Measurements from ENCODE around the gene C3AR1.
"Not testable (repeated sequence)": the region's sequence is repeated elsewhere in the genome, so short reads cannot be mapped to it uniquely, and the experiment has no call there.

Gene C3AR1

DNA sequence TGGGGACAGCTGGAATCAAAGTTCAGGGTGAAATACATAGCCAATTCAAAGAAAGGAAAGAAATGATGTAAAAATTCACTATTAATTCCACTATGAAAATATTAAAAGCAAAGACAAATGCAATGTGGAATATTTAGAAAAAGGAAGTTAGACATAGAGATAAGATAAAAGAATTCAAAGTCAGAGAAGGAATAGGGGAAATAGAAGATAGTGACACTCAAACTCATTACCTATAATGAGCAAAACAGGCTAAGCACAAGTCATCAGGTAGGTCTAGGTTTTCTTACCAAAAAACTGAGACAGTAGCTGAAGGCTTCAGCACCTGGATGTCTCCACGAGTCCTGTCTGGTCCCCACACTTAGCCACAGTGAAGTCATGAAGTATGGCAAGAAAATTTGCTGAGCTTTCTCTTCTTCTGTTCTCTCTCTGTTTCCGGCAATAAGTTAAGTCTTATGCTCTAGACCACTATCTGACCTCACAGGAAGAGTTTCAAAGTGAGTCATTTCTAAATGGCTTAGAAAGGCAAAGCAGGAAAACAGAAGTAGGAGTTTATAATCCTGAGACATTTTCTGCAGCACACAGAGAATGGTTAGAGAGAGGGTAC lies at the start of gene C3AR1:
Gene C3AR1, minus strand, starts transcription at position 369 of the 604 bp plus-strand sequence. CDS start 6,174 bp downstream, outside the sequence.
- no peak for FAIRE-seq

DNA sequence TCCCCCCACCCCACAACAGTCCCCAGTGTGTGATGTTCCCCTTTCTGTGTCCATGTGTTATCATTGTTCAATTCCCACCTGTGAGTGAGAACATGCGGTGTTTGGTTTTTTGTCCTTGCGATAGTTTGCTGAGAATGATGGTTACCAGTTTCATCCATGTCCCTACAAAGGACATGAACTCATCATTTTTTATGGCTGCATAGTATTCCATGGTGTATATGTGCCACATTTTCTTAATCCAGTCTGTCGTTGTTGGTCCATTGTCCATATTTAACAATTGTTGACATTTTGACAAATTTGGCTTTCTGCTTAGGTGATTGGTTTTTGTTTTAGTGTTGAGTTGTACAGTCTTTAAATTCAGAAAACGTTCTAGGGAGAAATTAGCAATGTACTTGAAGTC lies 47.0 kb upstream of the C3AR1 start:
- not testable (repeated sequence) for FAIRE-seq

DNA sequence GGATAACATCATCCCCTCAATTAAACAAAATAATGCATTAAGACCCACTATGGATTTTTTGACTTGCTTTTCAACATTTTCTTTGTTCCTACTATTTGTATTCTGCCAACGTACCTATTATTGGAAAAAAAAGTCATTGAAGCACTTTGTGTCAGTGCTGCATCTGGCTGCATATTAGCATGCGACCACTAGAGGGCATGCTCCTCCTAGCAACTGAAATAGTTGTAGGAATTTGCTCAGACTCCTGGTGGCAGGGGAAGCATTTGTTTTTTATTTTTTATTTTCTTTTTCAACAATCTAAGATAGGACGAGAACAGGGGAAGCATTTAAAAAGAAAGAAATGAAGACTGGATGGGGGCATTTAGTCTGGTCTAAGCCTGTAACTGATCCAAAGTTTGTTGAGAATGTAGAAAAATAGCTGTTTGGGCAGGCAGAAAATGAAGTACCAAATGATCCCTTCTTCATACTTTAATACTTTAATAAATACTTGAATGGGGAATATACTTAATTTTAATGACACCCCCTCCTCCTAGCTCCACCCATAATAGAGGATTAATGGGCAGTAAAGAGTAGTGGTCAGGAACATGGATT lies 42.7 kb upstream of the C3AR1 start:
- peak; percentile 96 for FAIRE-seq

DNA sequence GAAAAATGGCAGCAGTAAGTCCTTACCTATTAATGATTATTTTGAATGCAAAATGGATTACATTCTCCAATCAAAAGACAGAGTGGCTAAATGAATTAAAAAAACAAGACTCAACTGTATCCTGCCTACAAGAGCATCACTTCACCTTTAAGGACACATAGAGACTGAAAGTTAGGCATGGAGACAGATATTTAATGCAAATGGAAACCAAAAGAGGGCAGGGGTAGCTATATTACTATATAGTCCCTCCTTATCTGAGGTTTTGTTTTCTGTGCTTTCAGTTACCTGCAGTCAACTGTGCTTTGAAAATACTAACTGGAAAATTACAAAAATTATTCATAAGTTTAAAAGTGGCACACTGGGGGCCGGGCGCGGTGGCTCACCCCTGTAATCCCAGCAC lies 33.1 kb upstream of the C3AR1 start:
- no peak for FAIRE-seq

DNA sequence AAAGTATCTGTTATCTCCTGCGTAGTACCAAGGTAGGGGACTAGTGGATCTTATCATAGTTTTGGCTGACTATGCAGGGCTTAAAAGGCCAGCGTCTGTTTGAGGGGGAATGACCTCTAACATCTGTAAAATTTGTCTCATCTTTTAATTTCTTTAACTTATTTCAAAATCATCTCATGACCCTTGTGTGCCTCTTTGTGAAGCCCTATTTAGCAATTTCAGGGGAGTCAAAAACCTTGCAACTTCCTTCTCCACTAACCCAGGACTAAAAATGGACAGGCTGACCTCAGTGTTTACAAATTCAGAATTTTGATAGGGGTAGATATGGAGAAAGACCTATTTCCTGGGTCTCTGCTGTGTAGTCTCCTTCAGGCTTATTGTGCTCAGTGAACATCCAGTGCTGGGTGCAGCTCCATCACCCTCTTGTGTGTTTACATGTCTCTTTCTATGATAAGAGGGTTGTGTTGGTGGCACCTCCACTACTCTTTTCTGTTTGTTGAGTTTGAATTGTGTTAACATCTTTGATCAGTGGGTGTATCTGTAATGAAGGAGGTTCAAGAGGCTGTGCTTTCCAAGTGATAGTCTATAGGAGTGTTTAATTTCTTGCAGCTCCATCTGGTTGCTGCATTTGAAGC lies 30.2 kb upstream of the C3AR1 start:
- FAIRE-seq, result no peak

DNA sequence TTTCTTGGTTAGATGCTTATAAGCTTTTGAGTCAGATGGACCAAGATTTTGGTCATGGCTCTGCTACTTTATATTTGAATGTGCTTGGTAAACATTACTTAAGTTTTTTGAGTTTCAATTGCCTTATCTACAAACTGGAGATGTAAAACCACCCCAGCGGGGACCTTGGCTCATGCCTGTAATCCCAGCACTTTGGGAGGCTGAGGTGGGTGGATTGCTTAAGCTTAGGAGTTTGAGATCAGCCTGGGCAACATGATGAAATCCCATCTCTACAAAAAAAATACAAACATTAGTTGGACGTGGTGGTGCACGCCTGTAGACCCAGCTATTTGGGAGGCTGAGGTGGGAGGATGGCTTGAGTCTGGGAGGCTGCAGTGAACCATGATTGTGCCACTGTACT lies 27.1 kb upstream of the C3AR1 start:
- FAIRE-seq, result no peak

DNA sequence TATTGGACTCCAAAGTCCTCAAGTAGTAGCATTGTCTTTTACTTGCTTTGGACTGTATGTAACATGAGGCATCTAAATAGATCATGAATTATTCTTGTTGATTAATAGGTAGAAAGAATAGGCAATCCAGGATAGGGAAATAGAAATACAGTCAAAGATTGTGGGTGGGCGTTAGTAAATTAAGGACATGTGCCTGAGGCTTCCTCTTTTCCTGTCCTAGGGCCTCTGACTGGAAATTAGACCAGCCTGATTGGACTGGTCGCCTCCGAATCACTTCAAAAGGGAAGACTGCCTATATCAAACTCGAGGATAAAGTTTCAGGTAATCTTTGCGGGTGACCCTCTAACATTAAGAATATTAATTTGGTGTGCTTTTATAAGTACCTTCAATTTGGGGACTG lies 23.6 kb upstream of the C3AR1 start:
- FAIRE-seq, result no peak

DNA sequence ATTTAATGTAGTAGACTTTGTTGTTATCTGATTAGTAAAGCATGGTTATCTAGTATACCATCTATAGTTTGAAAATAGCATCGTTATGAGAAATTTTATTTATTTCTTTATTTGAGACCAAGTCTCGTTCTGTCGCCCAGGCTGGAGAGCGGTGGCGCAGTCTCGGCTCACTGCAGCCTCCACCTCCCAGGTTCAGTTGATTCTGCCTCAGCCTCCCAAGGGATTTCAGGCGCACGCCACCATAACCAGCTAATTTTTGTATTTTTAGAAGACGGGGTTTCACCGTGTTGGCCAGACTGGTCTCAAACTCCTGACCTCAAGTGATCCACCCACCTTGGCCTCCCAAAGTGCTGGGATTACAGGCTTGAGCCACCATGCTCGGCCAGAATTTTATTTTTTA lies 23.1 kb upstream of the C3AR1 start:
- not testable (repeated sequence) for FAIRE-seq

DNA sequence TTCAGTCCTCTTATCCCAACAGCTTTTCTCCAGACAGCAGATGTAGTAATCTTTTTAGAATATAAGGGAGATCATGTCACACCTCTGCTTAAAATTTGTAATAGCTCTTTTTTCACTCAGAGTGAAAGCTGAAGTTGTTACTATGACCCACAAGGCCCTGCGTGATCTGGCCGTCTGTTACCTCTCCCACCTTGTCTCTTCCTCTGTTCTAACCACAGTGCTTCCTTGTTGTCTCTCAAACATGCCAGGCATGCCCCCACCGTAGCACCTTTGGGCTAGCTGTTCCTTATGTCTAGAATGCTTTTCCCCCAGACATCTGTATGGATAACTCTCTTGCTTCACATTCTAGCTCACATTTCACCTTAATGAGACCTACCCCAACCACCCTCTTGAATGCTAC lies 22.4 kb upstream of the C3AR1 start:
- no peak for FAIRE-seq

DNA sequence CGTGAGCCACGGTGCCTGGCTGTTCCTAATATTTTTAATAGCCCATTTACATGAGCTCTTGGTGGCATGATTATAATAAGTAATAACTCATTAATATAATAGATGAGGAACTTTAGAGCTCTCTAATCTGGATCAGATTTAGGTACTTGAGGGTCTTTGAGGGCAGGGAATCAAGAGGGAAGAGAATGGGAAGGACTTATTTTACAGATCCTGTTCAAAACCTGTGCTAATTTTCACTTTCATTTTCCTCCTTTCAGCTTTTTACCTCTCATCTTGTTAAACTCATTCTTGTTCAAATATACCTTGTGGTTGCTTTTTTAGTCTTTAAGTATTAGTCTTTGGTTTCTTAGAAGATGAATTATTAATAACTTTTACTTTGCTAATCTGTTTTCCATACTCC lies 21.5 kb upstream of the C3AR1 start:
- FAIRE-seq, result no peak

DNA sequence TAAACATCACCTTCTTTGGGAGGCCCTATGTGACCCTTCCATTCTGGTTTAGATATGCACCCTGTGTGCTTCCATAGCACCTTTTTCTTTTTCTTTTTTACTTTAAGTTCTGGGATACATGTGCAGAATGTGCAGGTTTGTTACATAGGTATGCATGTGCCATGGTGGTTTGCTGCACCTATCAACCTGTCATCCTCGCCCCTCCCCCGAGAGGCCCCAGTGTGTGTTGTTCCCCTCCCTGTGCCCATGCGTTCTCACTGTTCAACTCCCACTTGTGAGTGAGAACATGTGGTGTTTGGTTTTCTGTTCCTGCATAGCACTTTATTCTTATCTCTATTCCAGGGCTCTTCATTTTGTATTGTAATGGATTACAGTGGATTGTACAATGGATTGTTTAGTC lies 18.2 kb upstream of the C3AR1 start:
- FAIRE-seq, result not testable (repeated sequence)

DNA sequence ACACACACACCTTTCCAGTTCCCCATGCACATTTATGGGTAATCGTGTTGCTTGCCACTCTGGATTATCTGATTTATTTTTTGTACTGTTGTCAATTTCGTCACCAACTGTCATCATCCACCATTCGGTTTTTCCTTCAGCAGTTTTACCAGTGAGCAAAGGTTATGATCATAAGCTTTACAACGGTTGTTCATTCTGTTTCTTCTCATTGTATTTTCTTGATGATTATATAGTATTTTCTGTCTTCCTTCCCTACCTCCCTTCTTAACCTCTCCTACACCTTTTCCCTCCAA lies 16.6 kb upstream of the C3AR1 start:
- FAIRE-seq, result no peak

DNA sequence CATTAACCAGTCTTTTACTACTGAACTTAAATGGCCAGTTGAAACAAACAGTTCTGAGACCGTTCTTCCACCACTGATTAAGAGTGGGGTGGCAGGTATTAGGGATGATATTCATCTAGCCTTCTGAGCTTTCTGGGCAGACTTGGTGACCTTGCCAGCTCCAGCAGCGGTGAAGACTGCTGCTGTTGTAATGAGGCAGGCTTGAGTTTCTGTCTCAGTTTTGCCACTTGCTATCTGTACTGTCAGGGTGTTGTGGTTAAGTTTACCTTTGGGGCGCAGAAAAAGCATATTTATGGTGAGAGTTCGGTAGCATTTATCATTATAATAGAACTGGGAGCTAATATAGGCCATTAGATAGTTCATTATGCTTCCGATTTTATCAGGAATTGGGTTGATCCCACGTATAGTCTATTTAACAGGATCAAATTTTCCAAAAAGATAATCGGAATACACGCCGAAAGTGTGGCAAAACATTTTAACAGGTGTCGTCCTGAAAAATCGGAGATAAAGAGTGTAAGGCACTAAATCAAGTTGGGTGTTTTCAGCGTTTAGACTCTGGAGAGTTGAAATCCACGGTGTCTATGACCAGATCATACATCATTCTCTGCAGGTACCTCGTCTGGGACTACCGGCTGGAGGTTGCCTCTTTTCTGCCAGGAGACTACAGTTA lies 15.2 kb upstream of the C3AR1 start:
- FAIRE-seq, result no peak

DNA sequence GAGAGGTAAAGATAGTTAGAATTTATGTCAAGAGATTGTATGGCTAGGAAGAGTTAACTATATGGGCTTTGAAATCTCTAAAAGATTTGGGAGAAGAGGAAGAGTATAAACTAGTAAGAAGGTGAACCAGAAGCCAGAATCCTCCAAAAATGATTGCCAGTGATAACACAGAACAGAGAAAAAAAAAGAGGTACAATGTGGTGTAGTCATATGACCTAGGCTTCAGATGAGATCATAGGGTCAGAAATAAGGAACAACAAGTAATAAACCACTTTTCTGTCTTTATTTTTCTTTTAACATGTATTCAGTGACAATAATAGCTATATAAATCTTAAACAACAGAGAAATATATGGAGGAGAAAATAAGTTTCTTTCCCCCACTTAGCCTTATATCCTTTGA lies 14.0 kb upstream of the C3AR1 start:
- FAIRE-seq, result no peak

DNA sequence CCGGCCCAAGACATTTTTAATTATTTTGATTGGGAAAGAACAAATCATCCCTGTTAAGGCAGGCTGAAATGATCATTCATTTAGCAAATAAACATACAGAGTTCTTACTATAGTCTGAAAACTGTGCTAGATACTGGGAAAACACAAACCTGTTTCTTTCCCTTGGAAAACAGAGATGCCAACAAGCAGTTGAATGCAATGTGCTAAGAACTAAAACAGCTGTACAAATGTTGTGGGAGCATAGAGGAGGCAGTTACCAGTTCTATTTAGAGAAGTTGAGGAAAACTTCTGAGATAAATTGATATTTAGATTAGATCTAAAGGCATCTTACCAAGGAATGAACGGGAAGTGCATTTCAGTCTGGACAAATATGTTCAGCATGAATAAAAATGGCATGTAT lies 12.8 kb upstream of the C3AR1 start:
- FAIRE-seq, result no peak

DNA sequence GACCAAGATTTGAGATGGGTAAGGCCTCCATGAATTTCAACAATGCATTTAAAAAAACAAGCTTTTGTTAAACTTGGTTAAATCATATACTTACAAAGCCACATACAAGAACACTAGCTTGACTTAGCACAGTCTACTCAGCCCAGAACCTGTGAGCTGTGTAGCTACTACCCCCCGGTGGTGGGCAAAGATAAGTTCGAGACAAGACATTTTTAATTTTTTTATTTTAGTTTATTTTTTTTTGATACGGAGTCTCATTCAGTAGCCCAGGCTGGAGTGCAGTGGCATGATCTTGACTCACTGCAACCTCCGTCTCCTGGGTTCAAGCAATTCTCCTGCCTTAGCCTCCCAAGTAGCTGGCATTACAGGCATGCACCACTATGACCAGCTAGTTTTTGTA lies 12.2 kb upstream of the C3AR1 start:
- no peak for FAIRE-seq

DNA sequence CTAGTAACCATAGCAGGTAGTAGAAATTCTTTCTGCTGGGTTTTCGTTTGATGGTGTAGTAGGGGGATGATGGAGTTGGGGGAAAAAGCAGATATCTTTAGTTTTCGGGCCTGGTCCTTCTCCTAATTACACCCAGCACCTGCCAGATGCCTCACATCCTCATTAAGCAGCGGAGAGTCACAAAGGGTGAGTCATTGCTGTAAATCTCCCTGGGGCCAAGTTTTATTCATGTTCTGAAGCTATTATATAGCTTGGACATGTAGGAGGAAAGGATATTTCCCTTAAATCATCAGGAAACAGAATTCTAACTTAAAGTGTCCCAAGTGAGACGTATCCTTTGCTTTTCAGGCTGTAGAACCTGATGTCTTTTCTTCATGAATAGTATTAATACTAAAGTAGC lies 11.0 kb upstream of the C3AR1 start:
- FAIRE-seq, result no peak

DNA sequence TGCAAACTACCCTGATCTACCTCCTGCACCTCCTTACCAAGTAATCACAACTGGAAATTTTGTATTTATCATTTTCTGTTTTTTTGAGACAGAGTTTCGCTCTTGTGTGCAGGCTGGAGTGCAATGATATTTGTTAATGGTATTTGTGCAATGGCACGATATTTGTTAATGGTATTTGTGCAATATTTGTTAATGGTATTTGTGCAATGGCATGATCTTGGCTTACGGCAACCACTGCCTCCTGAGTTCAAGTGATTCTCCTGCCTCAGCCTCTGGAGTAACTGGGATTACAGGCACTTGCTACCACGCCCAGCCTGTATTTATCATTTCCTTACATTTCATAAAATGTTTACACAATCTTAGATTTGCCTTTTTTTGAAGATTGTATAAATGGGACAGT lies 10.2 kb upstream of the C3AR1 start:
- no peak for FAIRE-seq

DNA sequence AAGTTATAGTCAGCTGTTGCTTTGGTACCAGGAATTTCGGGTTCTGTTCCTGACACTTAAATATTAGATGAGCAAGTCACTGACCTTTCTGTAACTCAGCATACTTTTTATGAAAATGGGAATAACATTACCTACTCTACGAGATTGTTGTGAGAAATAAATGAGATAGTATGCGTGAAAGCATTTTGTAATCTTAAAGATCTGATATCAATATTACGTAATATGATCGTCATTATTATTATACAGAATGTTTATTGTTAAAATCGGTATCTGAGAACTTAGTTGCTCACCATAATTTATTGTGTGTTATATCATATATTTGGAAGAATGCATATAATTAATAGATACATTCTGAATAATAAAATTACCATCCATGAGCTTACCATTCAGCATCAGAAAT lies 9.8 kb upstream of the C3AR1 start:
- no peak for FAIRE-seq

DNA sequence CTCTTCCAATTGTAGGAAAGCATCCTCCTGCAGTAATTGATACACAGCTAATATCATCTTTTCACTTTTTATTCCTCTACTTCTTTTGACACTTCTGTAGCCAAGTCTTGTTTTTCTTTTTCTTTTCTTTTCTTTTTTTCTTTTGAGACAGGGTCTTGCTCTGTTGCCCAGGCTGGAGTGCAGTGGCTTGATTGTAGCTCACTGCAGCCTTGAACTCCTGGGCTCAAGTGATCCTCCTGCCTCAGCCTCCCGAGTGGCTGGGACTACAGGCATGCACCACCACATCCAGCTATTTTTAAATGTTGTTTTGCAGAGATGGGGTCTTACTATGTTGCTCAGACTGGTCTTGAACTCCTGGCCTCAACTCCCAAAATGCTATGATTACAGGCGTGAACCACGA lies 5.7 kb upstream of the C3AR1 start:
- FAIRE-seq, result not testable (repeated sequence)

DNA sequence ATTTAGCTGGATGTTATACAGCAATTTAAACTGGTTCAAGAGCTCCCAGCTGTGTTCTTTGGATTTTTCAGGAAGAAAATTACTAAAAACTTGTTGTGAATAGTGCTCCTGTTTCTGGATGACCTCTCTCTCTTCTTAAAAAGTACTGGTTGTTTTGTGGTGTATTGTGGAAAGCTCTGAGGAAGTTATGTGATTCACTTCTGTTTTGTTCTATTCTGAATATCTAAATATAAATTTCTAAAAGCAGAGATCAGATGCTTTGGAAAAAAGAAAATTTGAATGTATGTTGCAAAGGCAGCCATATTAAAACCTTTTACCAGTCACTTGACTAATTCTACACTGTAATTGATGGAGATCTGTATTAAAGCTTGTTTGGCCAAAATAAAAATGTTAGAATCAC lies 3.4 kb upstream of the C3AR1 start:
- no peak for FAIRE-seq

DNA sequence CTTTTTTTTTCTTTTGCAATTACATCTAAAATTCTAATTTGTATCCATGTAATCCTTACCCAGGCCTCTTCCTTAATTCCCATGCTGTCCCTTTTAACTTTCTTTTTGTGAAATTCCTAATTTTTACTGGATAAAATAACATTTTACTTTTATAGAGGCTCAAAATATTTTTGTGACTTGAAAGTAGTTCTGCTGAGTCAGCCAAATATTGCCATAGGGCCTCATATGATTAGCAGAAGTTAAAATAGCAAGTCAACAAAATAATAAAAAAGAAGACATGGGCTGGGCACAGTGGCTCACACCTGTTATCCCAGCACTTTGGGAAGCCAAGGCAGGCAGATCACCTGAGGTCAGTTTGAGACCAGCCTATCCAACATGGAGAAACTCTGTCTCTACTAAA lies 2.0 kb downstream of the C3AR1 start:
- no peak for FAIRE-seq

DNA sequence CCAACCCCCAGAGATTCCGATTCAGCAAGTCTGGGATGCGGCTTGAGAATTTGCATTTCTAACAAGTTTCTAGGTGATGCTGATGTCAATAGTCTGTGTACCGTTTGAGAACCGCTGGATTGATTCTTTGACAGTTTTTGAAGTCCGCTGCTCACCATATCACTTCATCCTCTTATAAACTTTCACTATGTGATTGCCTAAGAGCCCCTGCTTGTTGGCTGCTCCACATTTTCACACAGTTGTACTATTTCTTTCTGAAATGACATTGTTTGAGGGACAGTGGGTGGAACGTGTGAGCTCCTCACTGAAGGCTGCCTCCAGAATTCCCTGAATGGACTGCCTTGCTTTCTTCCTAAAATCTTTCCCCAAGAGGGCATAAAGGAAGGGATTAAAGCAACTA lies 7.7 kb downstream of the C3AR1 start:
- FAIRE-seq, result no peak

DNA sequence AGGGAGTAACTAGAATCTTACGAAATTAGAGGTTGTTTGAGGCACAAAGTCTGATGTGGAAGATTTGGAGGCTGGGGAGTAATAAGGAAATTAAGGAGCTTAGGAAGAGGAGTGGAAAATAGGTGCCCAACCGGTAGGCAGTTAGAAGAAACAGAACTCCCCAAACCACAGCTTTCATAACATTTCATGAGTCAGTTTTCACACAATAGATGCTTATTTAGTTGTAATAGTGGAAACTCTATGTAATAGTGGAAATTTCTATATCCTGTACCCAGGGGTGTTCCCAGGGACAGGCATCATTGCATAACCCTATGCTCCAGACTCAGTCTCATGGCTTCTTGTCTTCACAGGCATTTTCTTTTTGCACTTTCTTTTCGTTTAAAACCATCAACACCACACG lies 8.3 kb downstream of the C3AR1 start:
- no peak for FAIRE-seq

DNA sequence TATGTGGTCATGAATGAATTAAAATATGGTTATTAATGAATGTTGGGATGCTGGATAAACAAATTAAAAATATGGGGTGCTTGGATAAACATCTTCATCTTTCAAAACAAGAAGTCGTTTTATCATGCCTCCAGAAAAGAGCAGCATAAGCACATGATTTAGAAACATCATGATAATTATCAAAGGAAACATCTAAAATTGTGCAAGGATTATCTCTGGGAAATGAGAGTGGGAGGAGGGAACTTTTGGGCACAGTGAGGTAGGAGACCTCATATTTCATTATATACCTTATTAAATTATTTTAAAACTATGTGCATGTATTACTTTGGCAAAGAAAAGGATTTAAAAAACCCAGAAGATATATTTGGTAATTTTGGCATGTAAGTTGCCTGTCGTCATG lies 8.9 kb downstream of the C3AR1 start:
- no peak for FAIRE-seq
